Panc1 (cell line): ENCODE results near the gene NPR3. TPM values are rescaled to one million over a fixed set of nuclear protein-coding genes. Genes with fewer than 3 reads are reported as not detected.

Experiments
- ATAC-seq: fragments of 200-7000 bp; cut with Tn5 transposase; 2 replicates; pipeline ENCODE4 v1.9.1; 2020; ENCODE audit warnings: mild to moderate bottlenecking, moderate library complexity
- BruUV-seq: library from RNA; stranded (reverse); fragments of 400-500 nt; replicated peaks from 2 replicates; lab custom pipeline; 2021; lab: Mats Ljungman, UMichigan
- CTCF ChIA-PET: fragments of 300-600 bp; sonication (Branson Sonifier 250); formaldehyde crosslinking; loops from one replicate; lab custom pipeline; 2022; ENCODE audit warnings: antibody characterized with exemption; lab: Charles Lee
- POLR2A ChIA-PET: fragments of 300-600 bp; sonication (Branson Sonifier 250); formaldehyde crosslinking; loops from one replicate; lab custom pipeline; 2022; ENCODE audit warnings: antibody characterized with exemption; lab: Charles Lee
- DNase-seq: peaks from one replicate; pipeline ENCODE4 v3.0.0-alpha.2; 2010; ENCODE audit warnings: low read depth, low spot score
- H3K27ac ChIP-seq: 2 replicates; pipeline ENCODE4 v1.5.1; 2011; ENCODE audit warnings: mild to moderate bottlenecking, low read length, inconsistent platforms
- H3K27me3 ChIP-seq: fragments of 200-500 bp; sonication (Bioruptor generic); 2 replicates; pipeline ENCODE4 v1.6.0; 2014; ENCODE audit warnings: low read length, inconsistent platforms; ENCODE audit not compliant: control insufficient read depth, insufficient read depth
- H3K36me3 ChIP-seq: fragments of 200-500 bp; sonication (Bioruptor generic); 2 replicates; pipeline ENCODE4 v1.5.1; 2014; ENCODE audit warnings: inconsistent platforms, mild to moderate bottlenecking, low read length, moderate library complexity; ENCODE audit not compliant: control insufficient read depth, insufficient read depth
- H3K4me1 ChIP-seq: 2 replicates; pipeline ENCODE4 v1.5.1; 2011; ENCODE audit warnings: inconsistent platforms, mild to moderate bottlenecking, low read length, moderate library complexity; ENCODE audit not compliant: control insufficient read depth, insufficient read depth
- H3K4me3 ChIP-seq, 2 experiments: 2 replicates each; pipeline ENCODE4 v1.5.1; 2011 to 2012; ENCODE audit warnings: low read depth in 2 of 2, low read length in 2 of 2, mild to moderate bottlenecking in 2 of 2, inconsistent platforms in 1 of 2, moderate library complexity in 1 of 2
- H3K9me3 ChIP-seq: fragments of 200-500 bp; sonication (Bioruptor generic); 2 replicates; pipeline ENCODE4 v1.5.1; 2014; ENCODE audit warnings: low read depth, mild to moderate bottlenecking, inconsistent platforms, low read length, moderate library complexity; ENCODE audit not compliant: control insufficient read depth, insufficient read depth
- POLR2AphosphoS5 ChIP-seq: IDR thresholded peaks from 2 replicates; pipeline ENCODE4 v1.6.1; 2012; ENCODE audit warnings: mild to moderate bottlenecking, low read depth, low read length, moderate library complexity
- SIN3A ChIP-seq: IDR thresholded peaks from 2 replicates; pipeline ENCODE4 v1.6.1; 2012; ENCODE audit warnings: low read depth, mild to moderate bottlenecking, low read length, moderate library complexity, borderline replicate concordance; ENCODE audit not compliant: insufficient read depth
- TCF7L2 ChIP-seq: IDR thresholded peaks from 2 replicates; pipeline ENCODE4 v1.6.1; 2011; ENCODE audit warnings: mild to moderate bottlenecking, low read depth, low read length, inconsistent platforms
- in situ Hi-C: cut with HindIII; loops from 2 replicates; pipeline ENCODE4 v1.10.0; 2016; ENCODE audit warnings: low sequenced_read_pairs, low pct_unique_long_range_greater_than_20kb
- intact Hi-C: fragments of 100-400 bp; cut with micrococcal nuclease; formaldehyde crosslinking; loops from one replicate; pipeline ENCODE4 v1.10.0; 2022; ENCODE audit not compliant: unreplicated experiment
- total RNA-seq: library from RNA; stranded (reverse); gene quantifications from one replicate; pipeline ENCODE4 v1.2.1, GENCODE V29; 2021; ENCODE audit not compliant: unreplicated experiment
- TF ChIP-seq, protein P1 (sequence below), 2 experiments: IDR thresholded peaks; 2 replicates each; pipeline ENCODE4 v1.6.1; 2011 to 2012; ENCODE audit warnings: low read depth in 2 of 2, control low read depth in 1 of 2, low read length in 1 of 2, mild to moderate bottlenecking in 1 of 2, moderate library complexity in 1 of 2; ENCODE audit not compliant: insufficient read depth in 1 of 2
- TF ChIP-seq, protein P2 (sequence below): fragments of 450-650 bp; IDR thresholded peaks from 2 replicates; pipeline ENCODE4 v1.5.1; 2017; ENCODE audit warnings: mild to moderate bottlenecking

NPR3 gene
- total RNA-seq, 1 experiment from 2014 or later = 0.10 TPM

DNA sequence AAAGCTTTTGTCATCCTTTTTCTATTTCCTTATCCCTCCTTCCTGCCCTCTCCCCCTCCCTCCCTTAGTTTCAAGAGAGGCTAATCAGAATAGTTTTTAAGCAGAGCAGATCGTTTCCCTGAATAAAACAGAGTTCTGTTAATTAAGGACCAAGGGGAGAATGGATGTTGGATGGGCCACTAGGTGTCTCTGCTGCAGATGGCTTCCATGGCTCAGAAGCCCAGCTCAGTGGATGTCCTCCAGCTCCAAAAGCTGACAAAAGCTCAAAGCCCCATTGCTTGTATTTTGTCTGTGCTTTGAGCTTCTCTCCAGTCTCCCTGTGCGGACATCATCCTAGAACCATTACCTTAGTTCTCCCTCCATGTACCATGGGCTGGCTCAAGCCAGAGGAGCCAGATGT is 21.0 kb upstream of the NPR3 start:
- no peak overlapping the region for H3K27ac ChIP-seq
- no peak overlapping the region for H3K4me3 ChIP-seq
- no peaks in the 10 kb centered on the region for H3K9me3 ChIP-seq
- no TSS peak for BruUV-seq
- in situ Hi-C loops (no loop called here), intact Hi-C loops (no loop called here)
- no peaks in the 10 kb centered on the region for H3K27me3 ChIP-seq
- no peaks in the 10 kb centered on the region for H3K4me1 ChIP-seq
- ChIA-PET POLR2A (no interaction called here), CTCF (no interaction called here)
- TF ChIP-seq POLR2AphosphoS5 (no peak), SIN3A (no peak), TCF7L2 (no peak)
- TF ChIP-seq, protein P1, sequence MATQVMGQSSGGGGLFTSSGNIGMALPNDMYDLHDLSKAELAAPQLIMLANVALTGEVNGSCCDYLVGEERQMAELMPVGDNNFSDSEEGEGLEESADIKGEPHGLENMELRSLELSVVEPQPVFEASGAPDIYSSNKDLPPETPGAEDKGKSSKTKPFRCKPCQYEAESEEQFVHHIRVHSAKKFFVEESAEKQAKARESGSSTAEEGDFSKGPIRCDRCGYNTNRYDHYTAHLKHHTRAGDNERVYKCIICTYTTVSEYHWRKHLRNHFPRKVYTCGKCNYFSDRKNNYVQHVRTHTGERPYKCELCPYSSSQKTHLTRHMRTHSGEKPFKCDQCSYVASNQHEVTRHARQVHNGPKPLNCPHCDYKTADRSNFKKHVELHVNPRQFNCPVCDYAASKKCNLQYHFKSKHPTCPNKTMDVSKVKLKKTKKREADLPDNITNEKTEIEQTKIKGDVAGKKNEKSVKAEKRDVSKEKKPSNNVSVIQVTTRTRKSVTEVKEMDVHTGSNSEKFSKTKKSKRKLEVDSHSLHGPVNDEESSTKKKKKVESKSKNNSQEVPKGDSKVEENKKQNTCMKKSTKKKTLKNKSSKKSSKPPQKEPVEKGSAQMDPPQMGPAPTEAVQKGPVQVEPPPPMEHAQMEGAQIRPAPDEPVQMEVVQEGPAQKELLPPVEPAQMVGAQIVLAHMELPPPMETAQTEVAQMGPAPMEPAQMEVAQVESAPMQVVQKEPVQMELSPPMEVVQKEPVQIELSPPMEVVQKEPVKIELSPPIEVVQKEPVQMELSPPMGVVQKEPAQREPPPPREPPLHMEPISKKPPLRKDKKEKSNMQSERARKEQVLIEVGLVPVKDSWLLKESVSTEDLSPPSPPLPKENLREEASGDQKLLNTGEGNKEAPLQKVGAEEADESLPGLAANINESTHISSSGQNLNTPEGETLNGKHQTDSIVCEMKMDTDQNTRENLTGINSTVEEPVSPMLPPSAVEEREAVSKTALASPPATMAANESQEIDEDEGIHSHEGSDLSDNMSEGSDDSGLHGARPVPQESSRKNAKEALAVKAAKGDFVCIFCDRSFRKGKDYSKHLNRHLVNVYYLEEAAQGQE (IDR thresholded peaks at IDR 0.05; ENCODE audit: insufficient read depth in 1 of 2, low read depth in 2 of 2, low read length in 1 of 2) = no peak
- TF ChIP-seq, protein P2, sequence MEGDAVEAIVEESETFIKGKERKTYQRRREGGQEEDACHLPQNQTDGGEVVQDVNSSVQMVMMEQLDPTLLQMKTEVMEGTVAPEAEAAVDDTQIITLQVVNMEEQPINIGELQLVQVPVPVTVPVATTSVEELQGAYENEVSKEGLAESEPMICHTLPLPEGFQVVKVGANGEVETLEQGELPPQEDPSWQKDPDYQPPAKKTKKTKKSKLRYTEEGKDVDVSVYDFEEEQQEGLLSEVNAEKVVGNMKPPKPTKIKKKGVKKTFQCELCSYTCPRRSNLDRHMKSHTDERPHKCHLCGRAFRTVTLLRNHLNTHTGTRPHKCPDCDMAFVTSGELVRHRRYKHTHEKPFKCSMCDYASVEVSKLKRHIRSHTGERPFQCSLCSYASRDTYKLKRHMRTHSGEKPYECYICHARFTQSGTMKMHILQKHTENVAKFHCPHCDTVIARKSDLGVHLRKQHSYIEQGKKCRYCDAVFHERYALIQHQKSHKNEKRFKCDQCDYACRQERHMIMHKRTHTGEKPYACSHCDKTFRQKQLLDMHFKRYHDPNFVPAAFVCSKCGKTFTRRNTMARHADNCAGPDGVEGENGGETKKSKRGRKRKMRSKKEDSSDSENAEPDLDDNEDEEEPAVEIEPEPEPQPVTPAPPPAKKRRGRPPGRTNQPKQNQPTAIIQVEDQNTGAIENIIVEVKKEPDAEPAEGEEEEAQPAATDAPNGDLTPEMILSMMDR = peak; percentile 51
- DNase-seq (no peak), ATAC-seq (no peak)
- no peaks in the 10 kb centered on the region for H3K36me3 ChIP-seq

DNA sequence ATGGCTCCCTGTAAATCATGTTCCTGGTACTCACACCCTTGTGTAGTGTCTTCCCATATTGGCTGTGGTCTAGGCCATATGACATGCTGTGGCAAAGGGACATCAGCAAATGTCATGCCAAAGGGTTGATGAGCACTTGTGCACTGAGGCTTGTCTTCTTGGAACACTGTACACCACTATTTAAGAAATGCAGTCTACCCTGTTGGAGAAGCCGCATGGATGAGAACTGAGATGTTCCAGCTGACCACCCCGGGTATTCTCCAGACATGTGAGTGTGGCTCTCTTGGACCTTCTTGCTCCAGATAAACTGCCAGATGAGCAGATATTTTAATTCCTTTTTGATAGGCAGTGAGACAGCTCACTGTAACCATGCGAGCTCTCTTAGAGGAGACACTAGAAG is 20.5 kb upstream of the NPR3 start:
- TF ChIP-seq, protein P1 (IDR thresholded peaks at IDR 0.05; ENCODE audit: insufficient read depth in 1 of 2, low read depth in 2 of 2, low read length in 1 of 2) = no peak
- TF ChIP-seq SIN3A (no peak), POLR2AphosphoS5 (no peak), TCF7L2 (no peak)
- TF ChIP-seq, protein P2 = no peak
- H3K36me3 ChIP-seq = no peaks in the 10 kb centered on the region
- no peak overlapping the region for H3K4me3 ChIP-seq
- ATAC-seq (no peak), DNase-seq (no peak)
- in situ Hi-C loops = no loop called here
- H3K27ac ChIP-seq = no peak overlapping the region
- ChIA-PET CTCF (no interaction called here), POLR2A (no interaction called here)
- H3K4me1 ChIP-seq = no peaks in the 10 kb centered on the region
- no peaks in the 10 kb centered on the region for H3K9me3 ChIP-seq
- H3K27me3 ChIP-seq = no peaks in the 10 kb centered on the region
- no TSS peak for BruUV-seq
- intact Hi-C loops = no loop called here
